ENCODE results near the gene CBLN4. TPM values are rescaled to one million over a fixed set of nuclear protein-coding genes. Genes with fewer than 3 reads are reported as not detected.

The CBLN4 gene
- total RNA-seq, 4 donors from 2014 or later, result 26.2 TPM; not detected in 3

- Histone ChIP-seq H3K4me1 (peaks cover 0 to 9% of the 10 kb centered on the region in 2 donors), H3K36me3 (no peaks in the 10 kb centered on the region), H3K27me3 (peaks cover 14 to 16% of the 10 kb centered on the region in 2 donors), H3K27ac (no peak overlapping the region), H3K9me3 (no peaks in the 10 kb centered on the region), H3K4me3 (no peak overlapping the region)
- TF ChIP-seq POLR2A (IDR thresholded peaks at IDR 0.05) (no peak), CTCF (IDR thresholded peaks at IDR 0.05) (no peak)
- intact Hi-C loops (cut with DNase I; ENCODE audit: low total_unique reads), result no loop called here
- DNase-seq, result no peak
These were observed 2.2 kb downstream of the CBLN4 start for GRCh38 chr20:56002908-56003800.

- no peak overlapping the region for H3K4me3 ChIP-seq
- H3K9me3 ChIP-seq, result no peaks in the 10 kb centered on the region
- no peaks in the 10 kb centered on the region for H3K36me3 ChIP-seq
- peaks cover 14% of the 10 kb centered on the region in 2 donors for H3K27me3 ChIP-seq
- no peak overlapping the region for H3K27ac ChIP-seq
- no peak for DNase-seq
- intact Hi-C loops (cut with DNase I; ENCODE audit: low total_unique reads), result no loop called here
- H3K4me1 ChIP-seq, result peaks cover 0 to 9% of the 10 kb centered on the region in 2 donors
- TF ChIP-seq POLR2A (IDR thresholded peaks at IDR 0.05), result no peak
- TF ChIP-seq CTCF (IDR thresholded peaks at IDR 0.05), result no peak
These were observed 3.4 kb downstream of the CBLN4 start for GRCh38 chr20:56001890-56002289.

GRCh38 chr20:56001106-56001785 is 4.1 kb downstream of the CBLN4 start:
- TF ChIP-seq CTCF (IDR thresholded peaks at IDR 0.05), result no peak
- no peak for TF ChIP-seq POLR2A (IDR thresholded peaks at IDR 0.05)
- intact Hi-C loops (cut with DNase I; ENCODE audit: low total_unique reads), result no loop called here
- no peak for DNase-seq
- H3K9me3 ChIP-seq, result no peaks in the 10 kb centered on the region
- no peak overlapping the region for H3K27ac ChIP-seq
- H3K4me3 ChIP-seq, result no peak overlapping the region
- peaks cover 0 to 9% of the 10 kb centered on the region in 2 donors for H3K4me1 ChIP-seq
- peaks cover 13 to 14% of the 10 kb centered on the region in 2 donors for H3K27me3 ChIP-seq
- no peaks in the 10 kb centered on the region for H3K36me3 ChIP-seq

GRCh38 chr20:55978550-55978949 is 26.8 kb downstream of the CBLN4 start:
- intact Hi-C loops (cut with DNase I; ENCODE audit: low total_unique reads), result no loop called here
- H3K36me3 ChIP-seq, result no peaks in the 10 kb centered on the region
- H3K27me3 ChIP-seq, result no peaks in the 10 kb centered on the region
- H3K9me3 ChIP-seq, result no peaks in the 10 kb centered on the region
- H3K27ac ChIP-seq, result no peak overlapping the region
- H3K4me3 ChIP-seq, result no peak overlapping the region
- peaks cover 0 to 7% of the 10 kb centered on the region in 2 donors for H3K4me1 ChIP-seq
- DNase-seq, result no peak
- no peak for TF ChIP-seq CTCF (IDR thresholded peaks at IDR 0.05)
- TF ChIP-seq POLR2A (IDR thresholded peaks at IDR 0.05), result no peak

All from uterus (tissue), 4 donors.